Thyroid gland (tissue), 4 donors: Measurements from ENCODE around the gene TCIRG1. TPM values are rescaled to one million over a fixed set of nuclear protein-coding genes. Genes with fewer than 3 reads are reported as not detected.
"Not testable (repeated sequence)": the region's sequence is repeated elsewhere in the genome, so short reads cannot be mapped to it uniquely, and the experiment has no call there.

Source experiments
- DNase-seq, 2 donors: peaks; one replicate each; pipeline ENCODE4 v3.0.0-alpha.2; 2019
- H3K27ac ChIP-seq, 3 donors: fragments of 200-600 bp; sonication (generic); 1 replicate in 2 of 3; 2 replicates in 1 of 3; pipeline ENCODE4 v1.5.1; 2016 to 2019; ENCODE audit warnings: mild to moderate bottlenecking in 1 of 3, moderate library complexity in 1 of 3
- H3K27me3 ChIP-seq: fragments of 200-600 bp; sonication (generic); one replicate; pipeline ENCODE4 v1.5.1; 2019
- H3K36me3 ChIP-seq, 2 donors: fragments of 200-600 bp; sonication (generic); one replicate each; pipeline ENCODE4 v1.5.1; 2016 to 2019
- H3K4me1 ChIP-seq, 2 donors: fragments of 200-600 bp; sonication (generic); one replicate each; pipeline ENCODE4 v1.5.1; 2017 to 2019
- H3K4me3 ChIP-seq, 3 donors: fragments of 200-600 bp; sonication (generic); replicated peaks in 1 of 3; 1 replicate in 2 of 3; 2 replicates in 1 of 3; pipeline ENCODE4 v1.5.1; 2016; ENCODE audit warnings: mild to moderate bottlenecking in 1 of 3
- H3K9me3 ChIP-seq: fragments of 200-600 bp; sonication (generic); one replicate; pipeline ENCODE4 v1.5.1; 2017
- POLR2A ChIP-seq, 2 donors: fragments of 450-650 bp; IDR thresholded peaks; one replicate each; pipeline ENCODE4 v1.6.1; 2017; ENCODE audit warnings: antibody characterized with exemption in 2 of 2, mild to moderate bottlenecking in 2 of 2, moderate library complexity in 1 of 2
- WGBS, 2 donors: methylation state at CpG; one replicate each; pipeline ENCODE4 v1.1.5; 2017; 5-methylcytosine and 5-hydroxymethylcytosine counted together
- intact Hi-C: fragments of 100-400 bp; cut with DNase I; formaldehyde crosslinking; loops from one replicate; pipeline ENCODE4 v1.15.1; 2023
- total RNA-seq, 4 donors: library from RNA; depleted of rRNA; stranded (reverse); fragments of >200 nt; gene quantifications; one replicate each; pipeline ENCODE4 v1.2.3, GENCODE V29; 2016
- TF ChIP-seq, protein P1 (sequence below), 6 experiments: fragments of 200-600 bp in 3 of 6; fragments of 450-650 bp in 3 of 6; sonication (generic) in 3 of 6; IDR thresholded peaks; one replicate each; pipeline ENCODE4 v1.5.1; 2016 to 2019; ENCODE audit warnings: antibody characterized with exemption in 6 of 6, mild to moderate bottlenecking in 2 of 6, inconsistent platforms in 1 of 6, moderate library complexity in 1 of 6

The TCIRG1 gene
- total RNA-seq = 100 to 1,000 TPM in 3 of 4 donors, 10 to 100 TPM in 1; 74.8 to 141 (median 121) TPM

GRCh38 chr11:68038718-68039525 lies at the start of gene TCIRG1:
Gene TCIRG1 (plus strand): TSS chr11:68039025. CDS start chr11:68041272, 2,247 bp downstream.
- Histone ChIP-seq H3K4me3 (peak within 1 kb of the TSS; percentile 34 to 64 (median 48)), H3K9me3 (no peaks in the 10 kb centered on the region), H3K36me3 (peaks cover 4 to 10% of the 10 kb centered on the region in 2 donors), H3K4me1 (peaks cover 35 to 42% of the 10 kb centered on the region in 2 donors), H3K27me3 (no peaks in the 10 kb centered on the region), H3K27ac (peak within 1 kb of the TSS; percentile 88 to 94 (median 91))
- 32 to 33% methylated on average over 2 to 7 of the region's 51 CpGs for WGBS, 2 donors
- TF ChIP-seq POLR2A (IDR thresholded peaks at IDR 0.05) = peak in 1 of 2 donors; percentile 93
- TF ChIP-seq, protein P1, sequence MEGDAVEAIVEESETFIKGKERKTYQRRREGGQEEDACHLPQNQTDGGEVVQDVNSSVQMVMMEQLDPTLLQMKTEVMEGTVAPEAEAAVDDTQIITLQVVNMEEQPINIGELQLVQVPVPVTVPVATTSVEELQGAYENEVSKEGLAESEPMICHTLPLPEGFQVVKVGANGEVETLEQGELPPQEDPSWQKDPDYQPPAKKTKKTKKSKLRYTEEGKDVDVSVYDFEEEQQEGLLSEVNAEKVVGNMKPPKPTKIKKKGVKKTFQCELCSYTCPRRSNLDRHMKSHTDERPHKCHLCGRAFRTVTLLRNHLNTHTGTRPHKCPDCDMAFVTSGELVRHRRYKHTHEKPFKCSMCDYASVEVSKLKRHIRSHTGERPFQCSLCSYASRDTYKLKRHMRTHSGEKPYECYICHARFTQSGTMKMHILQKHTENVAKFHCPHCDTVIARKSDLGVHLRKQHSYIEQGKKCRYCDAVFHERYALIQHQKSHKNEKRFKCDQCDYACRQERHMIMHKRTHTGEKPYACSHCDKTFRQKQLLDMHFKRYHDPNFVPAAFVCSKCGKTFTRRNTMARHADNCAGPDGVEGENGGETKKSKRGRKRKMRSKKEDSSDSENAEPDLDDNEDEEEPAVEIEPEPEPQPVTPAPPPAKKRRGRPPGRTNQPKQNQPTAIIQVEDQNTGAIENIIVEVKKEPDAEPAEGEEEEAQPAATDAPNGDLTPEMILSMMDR (IDR thresholded peaks at IDR 0.05) = no peak
- peak; percentile 86 to 89 for DNase-seq
- intact Hi-C loops = no loop called here

DNA sequence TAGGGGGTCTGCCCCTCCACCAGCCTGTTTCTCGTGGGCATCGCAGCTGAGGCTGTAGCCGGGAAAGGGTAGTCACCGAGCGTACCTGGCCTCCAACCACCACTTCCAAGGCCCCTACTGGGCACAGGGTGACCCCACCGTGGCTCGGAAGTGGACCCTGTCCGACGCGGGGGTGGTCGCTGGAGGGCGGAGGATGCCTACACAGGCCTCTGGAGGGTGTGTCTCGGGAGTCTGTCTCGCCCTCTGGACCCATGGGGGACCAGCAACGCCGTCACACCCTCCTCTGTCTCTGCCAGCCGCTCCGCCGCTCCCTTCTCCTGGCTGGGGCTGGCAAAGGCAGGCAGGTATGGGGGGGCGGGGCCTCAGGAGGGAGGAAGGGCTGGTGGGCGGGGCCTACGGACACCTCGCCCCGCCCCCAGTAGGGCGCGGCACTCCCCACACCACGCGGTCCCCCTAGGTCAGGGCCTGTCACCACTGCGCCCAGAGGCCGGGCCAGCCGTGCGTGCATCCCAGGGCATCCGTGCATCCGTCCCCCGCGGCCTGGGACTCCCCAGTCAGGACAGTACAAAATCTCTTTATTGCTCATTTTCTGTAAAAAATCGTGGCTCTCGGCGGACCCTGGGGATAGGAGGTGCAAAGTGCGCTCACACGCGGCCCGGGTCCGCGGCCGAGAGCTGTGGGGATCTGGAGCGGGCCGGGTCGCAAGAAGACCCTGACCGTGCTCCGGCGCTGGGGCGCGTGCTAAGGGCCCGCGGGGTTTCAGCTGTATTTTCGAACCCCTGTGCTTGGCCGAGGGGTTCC lies 48.1 kb upstream of the TCIRG1 start:
- WGBS, 2 donors = no CpG with 5 or more reads among the region's 58 CpGs
- H3K4me1 ChIP-seq, intact Hi-C loops: not testable (repeated sequence)

DNA sequence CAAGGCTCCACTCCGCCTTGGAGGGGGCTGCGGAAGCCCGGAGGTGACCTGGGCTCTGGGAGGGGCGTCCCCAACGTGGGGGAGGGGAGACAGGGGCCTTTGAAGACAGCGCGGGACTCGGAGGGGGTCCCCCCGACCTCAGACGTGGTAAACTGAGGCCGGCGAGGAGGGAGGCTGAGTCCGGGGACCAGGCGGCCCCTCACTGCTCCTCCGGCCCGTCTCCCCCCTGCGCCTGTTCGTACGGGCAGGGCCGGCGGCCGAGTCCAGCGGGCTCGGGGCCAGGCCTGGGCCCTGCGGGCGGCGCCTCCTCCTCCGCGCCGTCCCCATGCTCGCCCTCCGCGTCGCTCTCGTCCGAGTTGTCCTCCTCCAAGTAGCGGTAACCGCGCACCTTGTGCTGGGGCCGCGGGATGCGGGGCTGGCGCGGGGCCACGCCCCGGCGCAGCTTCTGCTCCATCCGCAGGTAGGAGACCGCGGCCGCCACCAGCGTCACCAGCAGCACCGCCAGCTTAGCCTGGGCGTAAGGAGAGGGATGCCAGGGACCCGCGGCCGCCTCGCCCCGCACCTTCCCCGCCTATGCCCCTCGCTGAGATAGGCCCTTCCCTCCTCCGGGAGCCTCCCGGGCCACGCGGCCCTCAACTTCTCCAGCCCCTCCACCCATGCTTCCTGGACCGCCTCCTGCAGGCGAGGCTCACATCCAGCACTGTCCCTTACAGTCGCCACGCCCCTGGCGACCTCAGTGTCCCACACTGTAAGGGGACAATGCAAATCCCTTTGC lies 47.3 kb upstream of the TCIRG1 start:
- 33 to 41% methylated on average over 46 to 49 of the region's 70 CpGs for WGBS, 2 donors
- H3K4me3 ChIP-seq, intact Hi-C loops, DNase-seq, H3K27me3 ChIP-seq, H3K36me3 ChIP-seq, H3K9me3 ChIP-seq, H3K27ac ChIP-seq, H3K4me1 ChIP-seq: not testable (repeated sequence)

More for the DNA sequence above, 48.1 kb upstream of the TCIRG1 start:
- not testable (repeated sequence) for H3K9me3 ChIP-seq, H3K27me3 ChIP-seq, H3K4me3 ChIP-seq, H3K36me3 ChIP-seq, H3K27ac ChIP-seq
- peak in 1 of 2 donors; percentile 27 for DNase-seq

DNA sequence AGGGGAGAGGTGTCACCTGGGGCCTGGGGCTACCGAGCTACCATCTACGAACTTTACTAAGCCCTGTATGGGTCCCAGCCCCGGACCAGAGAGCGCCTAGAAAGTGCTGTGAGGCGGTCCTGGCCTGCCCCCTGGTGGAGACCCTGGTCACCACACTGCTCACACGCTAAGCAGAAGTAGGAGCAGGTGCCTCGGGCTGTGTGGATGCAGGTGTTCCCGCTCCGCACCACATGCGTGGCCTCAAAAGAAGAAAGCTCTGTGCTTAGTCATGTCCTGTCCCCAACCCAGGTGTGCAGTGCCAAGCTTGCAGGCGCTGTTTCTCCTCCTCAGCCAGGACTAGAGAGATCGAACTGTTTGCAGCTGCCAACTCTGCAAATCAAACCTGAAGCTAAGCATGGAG lies 45.0 kb upstream of the TCIRG1 start:
- WGBS, 2 donors = 34% methylated on average over 12 of the region's 12 CpGs; no CpG with 5 or more reads in 1 of the 2 donors
- H3K36me3 ChIP-seq, intact Hi-C loops, H3K27ac ChIP-seq, H3K4me3 ChIP-seq, H3K9me3 ChIP-seq, H3K4me1 ChIP-seq, H3K27me3 ChIP-seq: not testable (repeated sequence)
- TF ChIP-seq, protein P1 (IDR thresholded peaks at IDR 0.05) = peak; percentile 15 to 68 (median 56)
- DNase-seq = peak; percentile 39

- H3K4me3 ChIP-seq, intact Hi-C loops, H3K9me3 ChIP-seq, H3K4me1 ChIP-seq, H3K36me3 ChIP-seq, DNase-seq, H3K27me3 ChIP-seq, H3K27ac ChIP-seq: not testable (repeated sequence)
- WGBS, 2 donors = 87 to 92% methylated on average over 3 to 5 of the region's 5 CpGs
Observed at GRCh38 chr11:67994387-67994786, 44.4 kb upstream of the TCIRG1 start.

- intact Hi-C loops, H3K27ac ChIP-seq, H3K4me3 ChIP-seq, H3K36me3 ChIP-seq, H3K4me1 ChIP-seq, DNase-seq, H3K9me3 ChIP-seq, H3K27me3 ChIP-seq: not testable (repeated sequence)
- WGBS, 2 donors = 87 to 96% methylated on average over 3 of the region's 3 CpGs
Observed at GRCh38 chr11:67995129-67995528, 43.7 kb upstream of the TCIRG1 start.

- H3K36me3 ChIP-seq, intact Hi-C loops, H3K4me3 ChIP-seq, DNase-seq, H3K4me1 ChIP-seq, H3K9me3 ChIP-seq, H3K27me3 ChIP-seq, H3K27ac ChIP-seq: not testable (repeated sequence)
- 98 to 100% methylated on average over 3 to 10 of the region's 14 CpGs for WGBS, 2 donors
Observed at GRCh38 chr11:67995579-67995978, 43.2 kb upstream of the TCIRG1 start.
